H9 (cell line): ENCODE data around the gene RIPK4. TPM values are rescaled to one million over a fixed set of nuclear protein-coding genes. Genes with fewer than 3 reads are reported as not detected.

ENCODE experiments used
- DNase-seq: peaks from one replicate; pipeline ENCODE4 v3.0.0-alpha.2; 2017
- H2AFZ ChIP-seq: one replicate; pipeline ENCODE4 v1.6.1; 2013; ENCODE audit warnings: mild to moderate bottlenecking, low read length, control low read depth, moderate library complexity
- H2AK5ac ChIP-seq: 2 replicates; pipeline ENCODE4 v1.6.1; 2013; ENCODE audit warnings: low read length, control low read depth, mixed read lengths; ENCODE audit not compliant: insufficient read length
- H2BK120ac ChIP-seq: one replicate; pipeline ENCODE4 v1.6.1; 2013; ENCODE audit warnings: low read depth, mild to moderate bottlenecking, low read length, control low read depth, inconsistent platforms; ENCODE audit not compliant: poor library complexity, severe bottlenecking
- H2BK12ac ChIP-seq: 2 replicates; pipeline ENCODE4 v1.6.1; 2013; ENCODE audit warnings: low read length, control low read depth, mixed read lengths, low read depth; ENCODE audit not compliant: insufficient read length
- H2BK15ac ChIP-seq: 2 replicates; pipeline ENCODE4 v1.6.1; 2013; ENCODE audit warnings: low read depth, low read length, control low read depth
- H2BK20ac ChIP-seq: one replicate; pipeline ENCODE4 v1.6.1; 2013; ENCODE audit warnings: low read depth, mild to moderate bottlenecking, low read length, control low read depth, inconsistent platforms; ENCODE audit not compliant: poor library complexity, severe bottlenecking
- H2BK5ac ChIP-seq: 2 replicates; pipeline ENCODE4 v1.6.1; 2013; ENCODE audit warnings: low read length, control low read depth, mixed read lengths; ENCODE audit not compliant: insufficient read length
- H3K14ac ChIP-seq: 2 replicates; pipeline ENCODE4 v1.6.1; 2013; ENCODE audit warnings: low read length, control low read depth; ENCODE audit not compliant: insufficient read depth
- H3K18ac ChIP-seq: 2 replicates; pipeline ENCODE4 v1.6.1; 2013; ENCODE audit warnings: low read depth, mild to moderate bottlenecking, mixed read lengths, low read length, control low read depth; ENCODE audit not compliant: insufficient read length
- H3K23ac ChIP-seq: 2 replicates; pipeline ENCODE4 v1.6.1; 2013; ENCODE audit warnings: low read length, control low read depth, mixed read lengths, low read depth; ENCODE audit not compliant: insufficient read length
- H3K23me2 ChIP-seq: 2 replicates; pipeline ENCODE4 v1.6.1; 2013; ENCODE audit warnings: low read depth, mild to moderate bottlenecking, mixed read lengths, low read length, control low read depth; ENCODE audit not compliant: insufficient read length, poor library complexity, severe bottlenecking
- H3K27ac ChIP-seq: 2 replicates; pipeline ENCODE4 v1.5.1; 2013; ENCODE audit warnings: low read length, control low read depth, mixed read lengths, low read depth; ENCODE audit not compliant: insufficient read length
- H3K27me3 ChIP-seq: 2 replicates; pipeline ENCODE4 v1.6.1; 2013; ENCODE audit warnings: low read length, control low read depth, inconsistent platforms; ENCODE audit not compliant: insufficient read depth
- H3K4ac ChIP-seq: 2 replicates; pipeline ENCODE4 v1.6.1; 2013; ENCODE audit warnings: low read depth, mild to moderate bottlenecking, control low read depth, inconsistent platforms, low read length, moderate library complexity
- H3K4me1 ChIP-seq: 2 replicates; pipeline ENCODE4 v1.6.1; 2013; ENCODE audit warnings: low read length, control low read depth, inconsistent platforms; ENCODE audit not compliant: insufficient read depth
- H3K4me2 ChIP-seq: 2 replicates; pipeline ENCODE4 v1.6.1; 2013; ENCODE audit warnings: low read length, control low read depth, mixed read lengths; ENCODE audit not compliant: insufficient read length, insufficient read depth
- H3K56ac ChIP-seq: 2 replicates; pipeline ENCODE4 v1.6.1; 2013; ENCODE audit warnings: low read depth, mild to moderate bottlenecking, mixed read lengths, low read length, control low read depth; ENCODE audit not compliant: insufficient read length
- H3K79me1 ChIP-seq: 2 replicates; pipeline ENCODE4 v1.6.1; 2013; ENCODE audit warnings: low read depth, mild to moderate bottlenecking, moderate library complexity, low read length, control low read depth, inconsistent platforms; ENCODE audit not compliant: insufficient read depth, poor library complexity, severe bottlenecking
- H3K79me2 ChIP-seq: 2 replicates; pipeline ENCODE4 v1.6.1; 2013; ENCODE audit warnings: low read length, control low read depth, inconsistent platforms; ENCODE audit not compliant: insufficient read depth
- H3K9ac ChIP-seq: 2 replicates; pipeline ENCODE4 v1.6.1; 2013; ENCODE audit warnings: low read length, control low read depth, mixed read lengths; ENCODE audit not compliant: insufficient read length; ENCODE audit errors: extremely low read depth
- H3K9me3 ChIP-seq: one replicate; pipeline ENCODE4 v1.6.1; 2013; ENCODE audit warnings: low read depth, low read length, inconsistent platforms; ENCODE audit not compliant: control insufficient read depth
- H3T11ph ChIP-seq: one replicate; pipeline ENCODE4 v1.6.1; 2013; ENCODE audit warnings: mild to moderate bottlenecking, low read length, control low read depth, inconsistent platforms
- H4K20me1 ChIP-seq: one replicate; pipeline ENCODE4 v1.6.1; 2013; ENCODE audit not compliant: control insufficient read depth, insufficient read length, insufficient read depth
- H4K5ac ChIP-seq: 2 replicates; pipeline ENCODE4 v1.6.1; 2013; ENCODE audit warnings: low read depth, mild to moderate bottlenecking, mixed read lengths, low read length, control low read depth; ENCODE audit not compliant: insufficient read length
- H4K8ac ChIP-seq: replicated peaks from 2 replicates; pipeline ENCODE4 v1.6.1; 2013; ENCODE audit warnings: low read length, control low read depth, mixed read lengths, low read depth; ENCODE audit not compliant: insufficient read length
- H4K91ac ChIP-seq: 2 replicates; pipeline ENCODE4 v1.6.1; 2013; ENCODE audit warnings: low read depth, mild to moderate bottlenecking, moderate library complexity, mixed read lengths, low read length, control low read depth; ENCODE audit not compliant: insufficient read length
- H3K27ac Mint-ChIP-seq, 3 experiments: 2 replicates in 2 of 3; 3 replicates in 1 of 3; pipeline ENCODE4 v1.8.0; 2020 to 2021; ENCODE audit warnings: mixed read lengths in 3 of 3, mild to moderate bottlenecking in 1 of 3, moderate library complexity in 1 of 3
- H3K27me3 Mint-ChIP-seq: 2 replicates; pipeline ENCODE4 v1.8.0; 2021; ENCODE audit warnings: low read depth, mild to moderate bottlenecking, moderate library complexity, mixed read lengths
- H3K36me3 Mint-ChIP-seq, 3 experiments: 2 replicates in 2 of 3; 3 replicates in 1 of 3; pipeline ENCODE4 v1.8.0; 2020 to 2021; ENCODE audit warnings: low read depth in 3 of 3, mixed read lengths in 3 of 3; ENCODE audit not compliant: insufficient read depth in 1 of 3
- H3K4me1 Mint-ChIP-seq, 2 experiments: 2 replicates each; pipeline ENCODE4 v1.8.0; 2020; ENCODE audit warnings: mixed read lengths in 2 of 2
- H3K4me3 Mint-ChIP-seq, 2 experiments: 2 replicates in 1 of 2; 3 replicates in 1 of 2; pipeline ENCODE4 v1.8.0; 2020 to 2021; ENCODE audit warnings: mild to moderate bottlenecking in 2 of 2, mixed read lengths in 2 of 2, moderate library complexity in 1 of 2
- H3K9me3 Mint-ChIP-seq, 2 experiments: 2 replicates in 1 of 2; 3 replicates in 1 of 2; pipeline ENCODE4 v1.8.0; 2020; ENCODE audit warnings: mild to moderate bottlenecking in 2 of 2, mixed read lengths in 2 of 2, moderate library complexity in 1 of 2
- WGBS: extraction: QIAGEN DNeasy Blood & Tissue Kit; methylation state at CpG from one replicate; pipeline ENCODE4 v1.1.7; 2013; ENCODE audit warnings: missing lambda C conversion rate, low lambda C conversion rate, mixed read lengths; ENCODE audit not compliant: insufficient read length; ENCODE audit errors: extremely low coverage; 5-methylcytosine and 5-hydroxymethylcytosine counted together
- total RNA-seq: library from RNA; stranded (reverse); gene quantifications from 2 replicates; pipeline ENCODE4 v1.2.1, GENCODE V29; 2021
- TF ChIP-seq, protein P1 (sequence below): fragments of 200-600 bp; sonication (generic); conservative IDR thresholded peaks from 3 replicates; pipeline ENCODE4 v1.8.0; 2021; ENCODE audit warnings: antibody characterized with exemption, mild to moderate bottlenecking

The RIPK4 gene
- total RNA-seq, 1 experiment from 2014 or later: 2.9 TPM

DNA sequence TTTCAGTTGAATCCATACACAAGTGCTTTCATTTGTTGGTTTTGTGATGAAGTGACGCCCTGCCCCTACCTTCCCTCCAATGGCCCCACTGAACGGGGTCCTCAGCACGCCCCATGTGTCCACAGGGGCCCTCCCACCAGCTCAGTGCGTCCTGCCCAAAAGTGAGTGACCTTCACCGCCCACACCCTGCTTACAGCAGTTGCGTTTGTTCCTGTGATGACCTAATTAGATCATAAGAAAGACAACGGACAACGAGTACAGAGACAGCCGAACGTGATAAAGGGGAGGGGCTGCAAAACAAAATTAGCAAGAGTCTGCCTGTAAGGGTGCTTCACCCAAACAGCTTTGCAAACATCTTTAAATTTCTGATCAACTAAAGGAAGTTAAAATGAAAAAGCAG, 38.2 kb upstream of the RIPK4 start:
- Histone ChIP-seq H2BK15ac (no peak overlapping the region), H2AK5ac (no peak overlapping the region), H2BK5ac (no peak overlapping the region), H3K4ac (no peak overlapping the region), H3K23me2 (no peaks in the 10 kb centered on the region), H3K79me2 (no peaks in the 10 kb centered on the region), H2AFZ (no peak overlapping the region), H3K27me3 (no peaks in the 10 kb centered on the region), H3K23ac (no peak overlapping the region), H3K9ac (no peak overlapping the region), H3K14ac (no peak overlapping the region), H3K4me2 (no peak overlapping the region), H3K4me1 (no peaks in the 10 kb centered on the region), H4K20me1 (no peaks in the 10 kb centered on the region), H3K56ac (no peak overlapping the region), H2BK20ac (no peak overlapping the region), H2BK12ac (no peak overlapping the region), H2BK120ac (no peak overlapping the region), H3T11ph (no peak overlapping the region), H4K8ac (no peak overlapping the region), H3K79me1 (no peaks in the 10 kb centered on the region), H3K9me3 (no peaks in the 10 kb centered on the region), H3K18ac (no peak overlapping the region), H3K27ac (no peak overlapping the region), H4K5ac (no peak overlapping the region), H4K91ac (no peak overlapping the region)
- TF ChIP-seq, protein P1, sequence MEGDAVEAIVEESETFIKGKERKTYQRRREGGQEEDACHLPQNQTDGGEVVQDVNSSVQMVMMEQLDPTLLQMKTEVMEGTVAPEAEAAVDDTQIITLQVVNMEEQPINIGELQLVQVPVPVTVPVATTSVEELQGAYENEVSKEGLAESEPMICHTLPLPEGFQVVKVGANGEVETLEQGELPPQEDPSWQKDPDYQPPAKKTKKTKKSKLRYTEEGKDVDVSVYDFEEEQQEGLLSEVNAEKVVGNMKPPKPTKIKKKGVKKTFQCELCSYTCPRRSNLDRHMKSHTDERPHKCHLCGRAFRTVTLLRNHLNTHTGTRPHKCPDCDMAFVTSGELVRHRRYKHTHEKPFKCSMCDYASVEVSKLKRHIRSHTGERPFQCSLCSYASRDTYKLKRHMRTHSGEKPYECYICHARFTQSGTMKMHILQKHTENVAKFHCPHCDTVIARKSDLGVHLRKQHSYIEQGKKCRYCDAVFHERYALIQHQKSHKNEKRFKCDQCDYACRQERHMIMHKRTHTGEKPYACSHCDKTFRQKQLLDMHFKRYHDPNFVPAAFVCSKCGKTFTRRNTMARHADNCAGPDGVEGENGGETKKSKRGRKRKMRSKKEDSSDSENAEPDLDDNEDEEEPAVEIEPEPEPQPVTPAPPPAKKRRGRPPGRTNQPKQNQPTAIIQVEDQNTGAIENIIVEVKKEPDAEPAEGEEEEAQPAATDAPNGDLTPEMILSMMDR: no peak
- Mint-ChIP-seq H3K4me1 (no peaks in the 10 kb centered on the region), H3K36me3 (peaks cover 13 to 60% (median 39%) of the 10 kb centered on the region in 3 experiments), H3K9me3 (peaks cover 7% of the 10 kb centered on the region in 2 experiments; a peak in 4 of 5 replicates), H3K4me3 (no peak overlapping the region), H3K27ac (peak overlapping the region in 1 of 3 experiments; percentile 34; a peak in 1 of 7 replicates), H3K27me3 (no peaks in the 10 kb centered on the region)
- DNase-seq: no peak
- WGBS: no CpG with 5 or more reads among the region's 10 CpGs
